ENCODE measurements around the gene JUND. TPM values are rescaled to one million over a fixed set of nuclear protein-coding genes. Genes with fewer than 3 reads are reported as not detected.

The JUND gene
- total and polyA plus RNA-seq, 9 donors, result 75.1 to 178 (median 137) TPM

DNA sequence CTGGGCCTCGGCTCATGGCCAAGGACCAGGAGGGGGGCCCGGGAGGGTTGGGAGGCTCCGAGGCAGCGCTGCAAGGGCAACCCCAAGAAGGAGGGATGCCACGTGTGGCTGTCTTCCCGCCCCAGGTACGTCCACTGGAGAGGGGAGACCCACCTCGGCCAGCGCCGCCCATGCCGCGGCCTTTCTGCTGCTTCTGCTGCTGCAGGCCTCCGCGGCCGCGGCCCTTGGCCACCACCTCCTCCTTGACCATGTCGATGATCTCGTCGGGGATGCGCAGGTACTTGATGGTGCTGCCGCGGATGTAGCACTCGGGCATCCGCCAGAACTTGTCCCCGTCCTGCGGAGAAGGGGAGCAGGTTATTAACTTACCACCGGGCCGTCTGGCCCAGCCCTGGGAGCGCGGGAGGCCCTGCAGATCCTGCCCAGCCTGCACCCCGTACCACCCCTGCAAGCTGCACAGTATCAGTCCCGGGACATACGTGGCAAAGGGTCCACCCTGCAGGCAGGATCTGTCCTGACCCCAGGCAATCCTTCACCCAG, 28.2 kb upstream of the JUND start:
- 85% methylated on average over 26 of the region's 33 CpGs for WGBS (ENCODE audit: insufficient coverage)
- DNase-seq, result peak; percentile 1
- Histone ChIP-seq H3K4me3 (ENCODE audit: low read length) (no peak overlapping the region), H3K4me1 (ENCODE audit: control insufficient read depth, insufficient read depth, low read length) (peaks cover 37% of the 10 kb centered on the region), H3K27me3 (ENCODE audit: control insufficient read depth, insufficient read depth, low read length) (no peaks in the 10 kb centered on the region), H3K36me3 (ENCODE audit: control insufficient read depth, insufficient read depth, low read length) (peaks cover 80% of the 10 kb centered on the region), H3K9me3 (replicated peaks; ENCODE audit: control insufficient read depth, low read depth, low read length) (no peaks in the 10 kb centered on the region), H3K27ac (ENCODE audit: low read length) (no peak overlapping the region)

DNA sequence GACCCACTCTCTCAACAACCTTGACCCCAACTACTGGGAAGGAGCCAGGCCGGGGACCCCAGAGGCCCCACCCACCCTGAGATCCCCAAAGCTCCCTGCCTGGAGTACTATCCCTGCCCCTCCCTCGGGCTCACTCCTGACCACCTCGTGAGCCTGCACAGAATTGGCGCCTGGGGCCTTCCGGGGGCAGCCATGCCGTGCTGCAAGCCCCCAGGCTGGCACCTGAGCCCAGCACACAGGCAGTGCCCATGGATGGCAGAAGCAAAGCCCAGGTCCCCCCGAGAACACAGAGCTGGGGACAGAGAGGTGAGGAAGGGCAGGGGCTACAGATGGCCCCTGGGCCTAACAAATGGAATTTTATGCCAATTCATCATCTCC, 27.5 kb upstream of the JUND start:
- peaks cover 44% of the 10 kb centered on the region for H3K4me1 ChIP-seq (ENCODE audit: control insufficient read depth, insufficient read depth, low read length)
- no peak for DNase-seq
- H3K9me3 ChIP-seq (replicated peaks; ENCODE audit: control insufficient read depth, low read depth, low read length), result no peaks in the 10 kb centered on the region
- no peak overlapping the region for H3K4me3 ChIP-seq (ENCODE audit: low read length)
- WGBS (ENCODE audit: insufficient coverage), result 80% methylated on average over 2 of the region's 7 CpGs
- no peak overlapping the region for H3K27ac ChIP-seq (ENCODE audit: low read length)
- H3K27me3 ChIP-seq (ENCODE audit: control insufficient read depth, insufficient read depth, low read length), result no peaks in the 10 kb centered on the region
- H3K36me3 ChIP-seq (ENCODE audit: control insufficient read depth, insufficient read depth, low read length), result peaks cover 76% of the 10 kb centered on the region

DNA sequence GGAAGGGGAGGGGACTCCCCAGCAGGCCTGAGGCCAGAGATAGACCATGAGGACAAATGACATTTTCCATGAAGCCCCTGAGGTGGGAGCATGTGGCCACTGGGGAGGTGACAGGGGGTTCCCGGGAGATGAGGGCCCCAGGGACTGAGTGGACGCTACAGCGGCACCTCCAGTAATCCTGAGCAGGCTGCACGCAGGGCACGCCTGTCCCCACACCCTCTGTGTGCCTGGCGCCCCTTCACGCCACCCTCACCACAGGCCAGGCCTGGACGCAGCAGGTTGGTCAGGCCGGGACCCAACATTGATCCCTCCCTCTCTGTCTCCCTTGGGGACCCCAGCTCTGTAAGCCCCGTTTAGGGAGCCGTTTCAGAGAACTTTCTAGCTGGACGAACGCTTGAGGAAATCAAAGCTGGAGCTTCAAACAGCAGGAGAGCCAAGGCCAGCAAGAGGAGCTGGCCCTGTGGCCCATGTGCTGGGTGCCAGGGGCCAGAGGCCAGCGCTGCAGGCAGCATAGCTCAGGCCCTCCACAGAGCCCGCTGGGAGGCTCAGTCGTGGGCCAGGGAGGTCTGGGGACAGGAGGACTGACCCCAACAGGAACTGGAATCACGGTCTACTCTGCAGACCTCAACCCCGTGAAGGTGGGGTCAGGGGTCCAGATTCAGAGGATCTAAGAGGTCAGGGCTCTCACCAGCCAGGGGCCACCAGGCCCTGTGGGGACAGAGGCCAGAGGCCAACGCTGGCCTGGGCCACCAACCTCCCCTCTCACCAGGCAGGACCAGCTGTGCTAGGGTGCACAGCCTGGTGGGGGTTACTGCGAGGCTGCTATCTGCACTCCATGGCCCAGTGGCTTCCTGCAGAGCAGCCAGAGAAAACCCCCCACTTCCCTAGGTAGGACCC, 26.9 kb upstream of the JUND start:
- Histone ChIP-seq H3K4me3 (ENCODE audit: low read length) (no peak overlapping the region), H3K36me3 (ENCODE audit: control insufficient read depth, insufficient read depth, low read length) (peaks cover 73% of the 10 kb centered on the region), H3K27ac (ENCODE audit: low read length) (no peak overlapping the region), H3K27me3 (ENCODE audit: control insufficient read depth, insufficient read depth, low read length) (no peaks in the 10 kb centered on the region), H3K9me3 (replicated peaks; ENCODE audit: control insufficient read depth, low read depth, low read length) (no peaks in the 10 kb centered on the region), H3K4me1 (ENCODE audit: control insufficient read depth, insufficient read depth, low read length) (peaks cover 50% of the 10 kb centered on the region)
- DNase-seq, result peak; percentile 7
- WGBS (ENCODE audit: insufficient coverage), result 82% methylated on average over 15 of the region's 20 CpGs

DNA sequence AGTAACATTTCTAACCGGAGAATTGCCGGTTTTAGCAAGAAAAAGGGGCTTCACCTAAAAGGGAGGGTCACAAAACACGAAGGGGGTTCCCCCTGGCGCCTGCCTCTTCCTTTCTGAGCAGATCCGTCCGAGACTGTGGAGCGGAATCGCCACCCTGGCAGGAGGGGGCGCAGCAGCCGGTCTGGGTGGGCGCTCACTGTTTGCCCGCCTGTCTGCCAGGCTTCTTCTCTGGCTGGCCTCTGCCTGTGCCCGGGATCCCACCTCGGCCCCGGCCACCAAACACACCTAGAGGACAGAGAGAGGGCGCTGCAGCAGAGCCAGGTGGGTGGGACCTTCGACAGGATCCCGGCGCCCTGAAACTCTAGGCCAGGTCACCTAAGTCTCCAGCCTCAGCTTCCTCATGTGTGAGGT, 25.9 kb upstream of the JUND start:
- 89% methylated on average over 15 of the region's 19 CpGs for whole genome bisulfite sequencing (ENCODE audit: insufficient coverage)
- H3K27me3 ChIP-seq (ENCODE audit: control insufficient read depth, insufficient read depth, low read length), result no peaks in the 10 kb centered on the region
- no peak overlapping the region for H3K27ac ChIP-seq (ENCODE audit: low read length)
- peaks cover 63% of the 10 kb centered on the region for H3K36me3 ChIP-seq (ENCODE audit: control insufficient read depth, insufficient read depth, low read length)
- DNase-seq, result no peak
- no peak overlapping the region for H3K4me3 ChIP-seq (ENCODE audit: low read length)
- H3K4me1 ChIP-seq (ENCODE audit: control insufficient read depth, insufficient read depth, low read length), result peaks cover 56% of the 10 kb centered on the region
- no peaks in the 10 kb centered on the region for H3K9me3 ChIP-seq (replicated peaks; ENCODE audit: control insufficient read depth, low read depth, low read length)

DNA sequence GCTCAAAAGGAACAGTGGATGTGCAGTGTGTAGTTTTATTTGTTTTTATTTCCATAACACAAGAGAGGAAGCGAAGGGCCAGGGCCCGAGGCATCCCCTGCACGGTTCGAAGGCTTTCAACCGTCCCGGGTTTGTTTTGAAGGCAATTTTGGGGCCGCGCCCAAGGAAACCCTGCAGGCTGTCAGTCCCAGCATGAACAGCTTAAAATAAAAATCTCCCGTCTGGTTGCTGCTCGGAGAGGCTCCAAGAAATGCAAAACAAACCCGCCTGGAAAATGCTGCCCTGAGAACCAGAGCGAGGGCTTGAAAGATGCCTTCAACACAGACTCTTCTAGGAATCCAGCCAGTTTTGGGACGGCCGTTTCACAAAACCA, 25.5 kb upstream of the JUND start:
- DNase-seq, result peak; percentile 28
- Histone ChIP-seq H3K4me1 (ENCODE audit: control insufficient read depth, insufficient read depth, low read length) (peaks cover 52% of the 10 kb centered on the region), H3K9me3 (replicated peaks; ENCODE audit: control insufficient read depth, low read depth, low read length) (no peaks in the 10 kb centered on the region), H3K27me3 (ENCODE audit: control insufficient read depth, insufficient read depth, low read length) (no peaks in the 10 kb centered on the region), H3K27ac (ENCODE audit: low read length) (peak overlapping the region; percentile 51), H3K36me3 (ENCODE audit: control insufficient read depth, insufficient read depth, low read length) (peaks cover 59% of the 10 kb centered on the region), H3K4me3 (ENCODE audit: low read length) (no peak overlapping the region)
- WGBS (ENCODE audit: insufficient coverage), result 70% methylated on average over 10 of the region's 14 CpGs

DNA sequence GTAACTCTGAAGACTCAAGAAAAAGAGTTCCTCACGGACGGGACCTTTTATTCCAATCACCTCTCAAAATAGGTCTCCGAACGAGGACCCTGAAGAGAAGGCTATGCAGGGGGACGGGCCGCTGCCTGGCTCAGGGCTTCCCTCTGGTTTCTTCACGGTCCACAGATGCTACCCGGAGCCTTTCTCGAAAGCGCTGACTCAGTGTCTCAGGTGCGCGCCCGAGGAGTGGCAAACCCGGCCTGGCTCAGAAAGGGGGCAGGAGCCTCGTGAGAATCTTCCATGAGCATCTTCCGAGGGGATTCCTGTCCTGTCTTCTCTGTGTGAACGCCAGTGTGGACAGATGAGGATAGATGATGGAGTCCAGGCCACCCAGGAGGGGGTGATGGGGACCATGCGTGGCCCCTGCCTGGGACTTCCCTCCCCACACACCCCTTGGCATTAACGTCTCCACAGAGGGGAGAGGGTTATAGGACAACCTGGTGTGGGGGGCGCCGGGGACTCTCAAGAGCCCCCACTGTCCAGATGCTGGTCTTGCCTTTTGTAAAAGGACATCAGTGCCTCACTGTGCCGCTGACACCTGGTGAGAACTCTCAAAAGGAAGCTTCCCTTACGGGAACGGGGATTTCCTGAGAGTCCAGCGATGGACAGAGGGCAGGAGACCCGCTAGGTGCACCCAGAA, 24.9 kb upstream of the JUND start:
- WGBS (ENCODE audit: insufficient coverage), result 90% methylated on average over 17 of the region's 26 CpGs
- Histone ChIP-seq H3K4me1 (ENCODE audit: control insufficient read depth, insufficient read depth, low read length) (peaks cover 51% of the 10 kb centered on the region), H3K9me3 (replicated peaks; ENCODE audit: control insufficient read depth, low read depth, low read length) (no peaks in the 10 kb centered on the region), H3K36me3 (ENCODE audit: control insufficient read depth, insufficient read depth, low read length) (peaks cover 54% of the 10 kb centered on the region), H3K27ac (ENCODE audit: low read length) (peak overlapping the region; percentile 51), H3K27me3 (ENCODE audit: control insufficient read depth, insufficient read depth, low read length) (no peaks in the 10 kb centered on the region), H3K4me3 (ENCODE audit: low read length) (no peak overlapping the region)
- peak; percentile 14 for DNase-seq

DNA sequence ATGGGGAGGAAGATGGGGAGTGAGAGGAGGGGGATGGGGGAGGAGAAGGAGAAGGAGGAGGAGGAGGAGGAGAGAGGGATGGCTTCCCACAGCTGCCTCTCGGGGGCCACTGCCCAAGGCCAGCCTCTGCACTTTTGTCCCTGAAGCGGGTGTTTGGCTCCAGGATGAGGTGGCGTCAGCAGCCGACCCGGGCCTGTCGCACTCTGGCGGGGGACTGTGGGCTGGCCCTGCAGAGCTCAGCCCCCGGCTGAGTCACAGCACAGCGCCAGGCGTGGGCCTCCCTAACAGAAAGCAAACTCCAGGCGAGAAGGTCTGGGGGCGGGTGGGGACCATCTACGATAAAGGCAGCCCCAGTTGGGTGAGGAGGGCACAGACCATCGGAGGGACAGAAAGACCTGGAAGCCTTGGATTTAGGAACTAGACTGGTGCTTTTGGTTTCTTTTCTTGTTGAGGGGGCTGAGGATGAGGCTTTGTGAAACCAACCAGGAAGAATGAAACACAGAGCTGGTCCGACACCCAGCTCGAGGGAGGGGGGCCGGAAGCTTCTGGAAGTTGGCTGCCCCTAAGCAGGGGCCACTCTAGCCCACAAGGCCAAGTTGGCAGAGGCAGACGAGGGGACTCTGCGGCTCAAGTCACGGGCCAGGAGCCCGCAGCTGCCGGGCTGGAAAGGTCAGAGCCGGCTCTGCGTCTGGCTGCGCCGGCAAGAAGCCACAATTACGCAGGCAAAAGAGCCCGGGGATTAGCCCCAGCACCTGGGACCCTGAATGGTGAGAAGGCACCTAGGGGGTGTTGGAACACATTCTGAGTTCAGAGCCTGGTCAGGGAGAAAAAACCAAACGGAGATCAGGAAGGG, 23.3 kb upstream of the JUND start:
- DNase-seq, result peak; percentile 93
- Histone ChIP-seq H3K27me3 (ENCODE audit: control insufficient read depth, insufficient read depth, low read length) (no peaks in the 10 kb centered on the region), H3K4me1 (ENCODE audit: control insufficient read depth, insufficient read depth, low read length) (peaks cover 52% of the 10 kb centered on the region), H3K27ac (ENCODE audit: low read length) (peak overlapping the region; percentile 99), H3K4me3 (ENCODE audit: low read length) (peak overlapping the region; percentile 44), H3K36me3 (ENCODE audit: control insufficient read depth, insufficient read depth, low read length) (peaks cover 38% of the 10 kb centered on the region), H3K9me3 (replicated peaks; ENCODE audit: control insufficient read depth, low read depth, low read length) (no peaks in the 10 kb centered on the region)
- WGBS (ENCODE audit: insufficient coverage), result under 1% methylated on average over 27 of the region's 29 CpGs

DNA sequence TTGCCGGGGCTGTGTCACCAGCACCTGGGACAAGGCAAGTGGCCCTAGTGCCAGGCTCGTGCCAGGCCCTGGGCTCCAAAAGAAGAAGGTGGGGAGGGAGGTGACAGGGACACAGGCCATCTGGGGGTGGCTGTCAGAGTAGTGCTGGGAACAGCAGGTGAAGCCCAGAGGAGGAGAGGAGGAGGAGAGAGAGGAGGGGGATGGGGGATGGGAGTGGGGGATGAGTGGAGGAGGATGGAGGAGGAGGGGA, 22.7 kb upstream of the JUND start:
- Histone ChIP-seq H3K27ac (ENCODE audit: low read length) (peak overlapping the region; percentile 99), H3K4me1 (ENCODE audit: control insufficient read depth, insufficient read depth, low read length) (peaks cover 52% of the 10 kb centered on the region), H3K27me3 (ENCODE audit: control insufficient read depth, insufficient read depth, low read length) (no peaks in the 10 kb centered on the region), H3K36me3 (ENCODE audit: control insufficient read depth, insufficient read depth, low read length) (peaks cover 32% of the 10 kb centered on the region), H3K4me3 (ENCODE audit: low read length) (peak overlapping the region; percentile 44), H3K9me3 (replicated peaks; ENCODE audit: control insufficient read depth, low read depth, low read length) (no peaks in the 10 kb centered on the region)
- DNase-seq, result no peak
- WGBS (ENCODE audit: insufficient coverage), result 7% methylated on average over 2 of the region's 2 CpGs

DNA sequence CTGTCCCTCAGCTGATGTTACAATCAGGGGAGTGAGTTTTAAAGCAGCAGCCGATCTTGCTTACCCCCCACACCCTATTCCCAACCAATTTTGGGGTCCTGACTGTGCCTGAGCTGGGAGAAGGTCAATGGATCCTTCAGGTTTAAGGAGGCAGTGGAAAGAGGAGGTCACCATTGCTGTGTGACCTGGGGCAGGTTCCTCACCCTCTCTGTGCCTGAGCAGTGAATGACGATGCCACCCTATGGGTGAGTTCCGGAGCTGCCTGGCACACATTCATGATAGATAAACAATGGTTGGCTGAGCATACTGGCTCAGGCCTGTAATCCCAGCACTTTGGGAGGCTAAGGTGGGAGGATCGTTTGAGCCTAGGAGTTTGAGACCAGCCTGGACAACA, 20.3 kb upstream of the JUND start:
- Histone ChIP-seq H3K4me3 (ENCODE audit: low read length) (no peak overlapping the region), H3K27ac (ENCODE audit: low read length) (no peak overlapping the region), H3K4me1 (ENCODE audit: control insufficient read depth, insufficient read depth, low read length) (peaks cover 51% of the 10 kb centered on the region), H3K9me3 (replicated peaks; ENCODE audit: control insufficient read depth, low read depth, low read length) (no peaks in the 10 kb centered on the region), H3K36me3 (ENCODE audit: control insufficient read depth, insufficient read depth, low read length) (peaks cover 8% of the 10 kb centered on the region), H3K27me3 (ENCODE audit: control insufficient read depth, insufficient read depth, low read length) (no peaks in the 10 kb centered on the region)
- WGBS (ENCODE audit: insufficient coverage), result 75% methylated on average over 3 of the region's 4 CpGs
- DNase-seq, result peak; percentile 5

Measured in muscle of leg (tissue), 11 donors.